CD4-positive, alpha-beta T cell treated with Interleukin-12 subunit alpha and Interleukin-12 subunit beta, for 1 hour (primary cell): ENCODE measurements around the gene WDR90.

ENCODE experiments used
- DNase-seq: peaks from one replicate; pipeline ENCODE4 v3.0.0-alpha.2; 2020

The WDR90 gene

DNA sequence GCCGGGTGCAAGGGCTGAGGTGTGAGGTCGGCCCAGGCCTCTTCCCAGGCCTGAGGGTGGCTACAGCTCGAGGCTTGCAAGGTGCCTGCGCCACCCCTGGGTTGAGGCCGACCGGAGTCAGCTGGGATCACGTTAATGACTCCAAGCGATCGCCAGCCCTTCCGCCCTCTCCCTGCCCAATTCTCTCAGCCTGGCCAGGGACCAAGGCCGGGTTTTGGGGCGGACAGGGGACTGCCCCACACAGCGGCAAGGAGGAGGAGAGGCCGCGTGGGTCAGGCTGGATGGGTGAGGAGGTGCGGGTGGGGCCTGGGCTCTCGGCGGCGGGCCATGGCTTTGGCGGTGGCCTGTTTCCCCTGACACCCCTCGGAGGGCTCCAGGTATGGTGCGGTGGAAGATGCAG is 44.2 kb downstream of the WDR90 start:
- no peak for DNase-seq

DNA sequence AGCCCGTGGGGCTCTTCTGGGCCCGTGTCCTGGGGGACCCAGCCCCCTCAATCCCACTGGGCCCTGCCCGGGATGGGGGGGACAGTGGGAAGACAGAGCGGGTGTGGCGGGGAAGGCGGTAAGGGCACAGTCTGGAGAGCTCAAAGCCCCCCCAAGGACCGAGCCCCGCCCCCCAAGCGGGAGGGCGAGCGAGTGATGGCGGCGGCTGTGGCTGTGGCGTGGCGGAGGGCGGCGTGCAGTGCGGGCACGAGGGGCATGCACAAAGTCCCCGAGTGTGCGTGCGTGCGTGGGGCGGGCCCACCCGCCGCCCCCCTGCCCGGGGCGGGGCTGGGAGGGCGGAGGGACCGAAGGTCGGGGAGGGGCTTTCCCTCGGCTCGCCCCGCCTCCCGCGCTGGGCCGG is 44.6 kb downstream of the WDR90 start:
- no peak for DNase-seq

DNA sequence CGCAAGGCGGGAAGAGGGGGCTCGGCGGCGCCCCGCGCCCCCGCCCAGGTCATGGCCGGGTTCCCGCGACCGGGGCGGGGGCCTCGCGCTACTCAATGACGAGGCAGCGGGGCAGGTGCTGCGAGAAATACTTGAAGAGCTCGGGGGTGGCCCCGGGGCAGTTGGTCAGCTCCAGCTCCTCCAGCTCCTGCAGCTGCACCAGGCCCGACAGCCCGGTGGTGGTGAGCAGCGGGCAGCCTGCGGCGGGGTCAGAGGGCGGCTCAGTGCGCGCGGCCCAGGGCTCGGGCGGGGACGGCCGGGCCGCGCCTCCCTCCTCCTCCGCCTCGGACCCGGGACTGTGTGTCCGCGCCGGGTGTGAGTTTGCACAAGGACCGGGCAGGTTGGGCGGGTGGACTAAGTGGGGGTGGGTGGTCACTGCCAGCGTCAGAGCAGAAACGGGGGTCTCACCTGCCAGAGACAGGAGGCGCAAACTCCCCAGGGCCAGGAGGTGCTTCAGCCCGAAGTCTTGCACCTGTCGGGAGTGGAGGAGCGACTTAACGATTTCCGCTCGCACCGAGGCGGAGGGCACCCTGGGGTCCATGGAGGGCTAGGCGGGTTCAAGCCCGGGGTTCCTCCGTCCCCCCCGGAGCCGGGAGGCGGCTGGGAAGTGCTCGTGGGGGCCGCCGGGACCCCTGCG is 45.2 kb downstream of the WDR90 start:
- DNase-seq: no peak

DNA sequence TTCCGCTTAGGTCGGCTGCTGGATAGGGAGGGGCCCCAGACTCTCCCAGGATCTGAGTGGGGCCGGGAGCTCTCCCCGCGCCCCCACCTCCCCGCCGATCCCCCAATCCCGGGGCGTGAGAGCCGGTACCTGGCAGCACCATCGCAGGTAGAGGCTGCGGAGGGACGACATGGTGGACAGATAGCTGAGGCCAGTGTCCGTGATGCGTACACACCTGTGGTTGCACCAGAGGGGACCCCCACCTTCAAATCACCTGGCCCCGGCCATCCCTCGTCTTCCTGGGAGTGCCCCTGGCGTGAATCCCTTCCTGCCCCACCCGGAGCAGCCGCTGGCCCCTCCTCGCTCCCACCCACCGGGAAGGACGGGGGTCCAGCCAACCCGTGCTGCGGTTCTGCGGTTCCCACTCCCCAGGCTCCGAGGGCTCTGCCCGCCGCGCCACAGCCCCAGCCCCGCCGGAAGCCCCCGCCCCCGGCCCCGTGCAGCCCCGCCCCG is 45.7 kb downstream of the WDR90 start:
- no peak for DNase-seq

DNA sequence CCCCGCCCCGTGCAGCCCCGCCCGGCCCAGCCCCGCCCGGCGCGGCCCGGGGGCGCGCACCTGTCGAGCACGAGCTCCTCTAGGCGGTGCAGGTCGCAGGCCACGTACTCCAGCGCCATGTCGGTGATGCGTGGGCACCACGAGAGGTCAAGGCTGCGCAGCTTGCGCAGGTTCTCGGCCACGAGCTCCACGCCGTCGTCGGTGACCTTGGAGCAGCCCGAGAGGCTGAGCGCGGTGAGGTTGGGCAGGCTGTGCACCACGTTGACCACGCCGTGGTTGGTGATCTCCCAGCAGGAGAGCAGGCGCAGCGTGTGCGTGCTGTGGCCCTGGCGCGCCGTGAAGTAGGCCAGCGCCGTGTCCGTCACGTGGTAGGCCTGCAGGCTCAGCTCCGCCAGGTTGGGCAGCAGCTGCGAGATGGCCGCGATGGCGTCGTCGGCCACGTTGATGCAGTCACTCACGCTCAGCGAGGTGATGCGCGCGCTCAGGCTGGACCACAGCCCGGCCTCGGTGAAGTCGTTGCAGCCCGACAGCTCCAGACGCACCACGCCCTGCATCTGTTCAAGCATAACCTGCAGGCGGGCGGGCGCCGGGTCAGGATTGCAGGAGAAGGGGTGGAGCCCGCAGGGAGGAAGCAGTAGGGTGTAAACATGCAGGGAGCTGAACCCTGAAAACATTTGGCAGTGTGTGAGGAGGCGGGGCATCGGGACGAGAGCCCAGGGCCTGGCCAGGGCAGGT is 46.4 kb downstream of the WDR90 start:
- peak; percentile 78 for DNase-seq

DNA sequence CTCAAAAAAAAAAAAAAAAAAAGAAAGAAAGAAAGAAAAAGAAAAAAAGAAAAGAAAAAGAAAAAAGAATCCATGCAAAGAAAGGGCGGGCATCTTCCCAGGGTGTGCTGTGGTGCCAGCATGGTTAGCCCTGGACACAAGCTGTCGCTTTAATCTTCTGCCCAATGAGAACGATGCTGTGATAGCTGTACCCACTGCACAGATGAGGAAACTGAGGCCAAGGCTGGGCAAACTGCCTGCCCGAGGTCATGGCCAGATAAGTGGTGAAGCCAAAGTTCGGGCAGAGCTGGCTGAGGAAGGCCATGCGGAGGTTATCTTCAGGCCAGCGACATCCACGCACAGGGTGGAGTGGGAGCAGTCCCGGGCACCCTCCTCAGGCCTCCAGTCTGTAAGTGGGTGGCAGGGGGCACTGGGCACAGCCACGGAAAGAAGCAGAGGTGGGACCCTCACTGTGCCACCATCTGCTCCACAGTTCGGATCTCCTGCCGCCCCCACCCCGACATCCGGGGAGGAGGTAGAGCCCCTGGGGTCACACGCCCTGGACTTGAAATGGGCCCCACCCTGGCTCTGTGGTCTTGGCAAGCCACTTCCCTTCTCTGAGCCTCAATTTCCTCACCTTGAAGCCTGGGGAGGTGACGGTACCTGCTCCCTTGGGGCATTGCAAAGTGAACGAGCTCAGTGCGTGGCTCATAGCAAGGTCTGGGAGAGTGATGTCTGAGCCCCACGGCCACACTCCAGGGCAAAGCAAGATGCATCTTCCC is 49.9 kb downstream of the WDR90 start:
- DNase-seq: no peak

DNA sequence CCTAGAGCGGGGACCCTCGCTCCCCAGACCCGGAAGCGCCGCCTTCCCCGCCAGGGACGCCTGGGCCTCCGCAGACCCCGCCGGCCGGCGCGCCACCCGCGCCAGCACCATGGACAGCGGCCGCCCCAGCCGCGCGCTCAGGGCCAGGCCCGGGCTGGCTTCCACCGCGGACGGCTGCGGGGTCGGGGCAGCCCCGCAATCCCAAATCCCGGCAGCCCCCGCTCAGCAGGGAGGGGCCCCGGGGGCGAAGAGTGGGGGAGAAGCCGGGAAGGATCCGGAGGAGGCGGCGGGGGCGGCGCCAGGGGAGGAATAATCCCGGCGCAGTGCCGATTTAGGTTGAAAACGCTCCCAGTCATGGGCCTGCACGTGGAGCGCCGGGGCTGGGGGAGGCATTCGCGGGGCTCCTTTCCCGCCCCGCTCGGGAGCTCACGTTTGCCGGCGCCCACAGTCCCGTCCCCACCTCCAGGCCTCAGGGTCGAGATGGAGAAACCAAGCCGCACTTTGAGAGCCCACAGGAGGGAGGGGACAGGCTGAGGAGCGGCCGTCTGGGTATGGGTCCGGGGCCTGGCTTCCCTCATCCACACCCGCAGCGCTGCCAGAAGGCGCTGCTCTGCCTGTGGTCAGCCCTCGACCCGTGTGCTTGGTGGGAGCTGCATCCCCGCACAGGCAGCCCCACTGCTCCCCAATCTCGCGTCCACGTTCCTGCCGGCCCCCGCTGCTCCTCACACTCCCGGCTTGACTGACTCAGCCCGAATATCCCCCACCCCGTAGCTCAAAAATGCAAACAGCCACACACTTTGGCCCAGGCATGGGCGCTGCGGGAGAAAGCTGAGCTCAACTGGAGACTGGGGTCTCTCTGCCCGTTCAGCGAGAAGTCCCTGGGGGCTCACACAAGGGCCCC is 51.8 kb downstream of the WDR90 start:
- DNase-seq: peak; percentile 61

DNA sequence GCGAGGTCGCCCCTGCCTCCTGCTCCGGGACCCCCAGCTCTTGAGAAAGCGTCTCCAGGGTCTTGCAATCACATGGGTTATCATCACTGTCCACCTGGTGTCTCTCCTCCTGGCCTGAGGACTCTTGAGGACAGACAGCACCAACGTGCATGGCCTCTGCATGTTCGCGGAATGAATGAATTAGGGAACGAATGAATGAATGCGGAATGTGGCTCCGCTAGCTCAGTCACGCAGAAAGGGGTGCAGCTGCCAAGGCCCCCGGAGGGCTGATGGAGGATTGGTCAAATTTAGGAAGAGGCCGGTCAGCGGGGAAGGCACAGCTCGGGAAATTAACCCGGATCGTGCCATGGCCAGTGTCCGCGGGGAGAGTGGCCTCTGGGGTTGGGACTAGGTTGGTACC is 53.2 kb downstream of the WDR90 start:
- DNase-seq: no peak

DNA sequence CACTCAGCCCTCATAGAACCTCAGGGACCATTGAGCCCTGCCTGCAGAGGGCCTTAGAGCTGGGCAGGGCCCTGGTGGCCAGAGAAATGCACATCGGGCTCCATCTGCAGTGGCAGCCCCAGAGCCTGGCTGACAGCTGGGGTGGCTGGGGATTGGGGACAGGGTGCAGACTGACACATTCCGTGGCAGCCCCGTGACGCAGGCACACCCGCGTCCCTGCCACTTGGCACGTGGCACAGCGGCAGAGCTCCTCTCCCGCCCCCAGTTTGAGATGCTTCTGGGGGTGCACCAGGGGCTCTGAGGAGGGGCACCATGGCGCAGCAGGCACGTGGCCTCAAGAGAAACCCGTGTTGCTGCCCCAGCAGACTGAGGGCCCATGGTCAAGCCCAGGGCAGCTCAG is 54.2 kb downstream of the WDR90 start:
- no peak for DNase-seq

DNA sequence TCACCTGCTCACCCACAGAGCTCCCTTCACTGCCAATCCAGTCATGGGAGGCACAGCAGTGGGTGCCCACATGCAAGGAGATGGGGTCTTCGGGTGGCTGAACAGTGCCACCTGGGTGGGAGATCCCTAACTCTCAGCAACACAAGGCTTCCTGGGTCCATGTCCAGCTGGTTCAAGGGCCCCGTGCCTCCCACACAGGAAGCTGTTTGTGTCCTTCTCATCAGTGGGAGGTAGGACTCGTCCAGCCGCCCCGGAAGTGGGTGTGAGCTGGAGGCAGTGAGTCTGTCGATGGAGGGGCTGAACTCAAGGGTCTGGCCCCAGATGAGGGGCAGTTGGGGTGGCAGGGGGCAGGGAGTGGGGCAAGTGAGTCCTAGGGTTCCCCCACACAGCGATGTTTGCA is 54.9 kb downstream of the WDR90 start:
- DNase-seq: no peak

DNA sequence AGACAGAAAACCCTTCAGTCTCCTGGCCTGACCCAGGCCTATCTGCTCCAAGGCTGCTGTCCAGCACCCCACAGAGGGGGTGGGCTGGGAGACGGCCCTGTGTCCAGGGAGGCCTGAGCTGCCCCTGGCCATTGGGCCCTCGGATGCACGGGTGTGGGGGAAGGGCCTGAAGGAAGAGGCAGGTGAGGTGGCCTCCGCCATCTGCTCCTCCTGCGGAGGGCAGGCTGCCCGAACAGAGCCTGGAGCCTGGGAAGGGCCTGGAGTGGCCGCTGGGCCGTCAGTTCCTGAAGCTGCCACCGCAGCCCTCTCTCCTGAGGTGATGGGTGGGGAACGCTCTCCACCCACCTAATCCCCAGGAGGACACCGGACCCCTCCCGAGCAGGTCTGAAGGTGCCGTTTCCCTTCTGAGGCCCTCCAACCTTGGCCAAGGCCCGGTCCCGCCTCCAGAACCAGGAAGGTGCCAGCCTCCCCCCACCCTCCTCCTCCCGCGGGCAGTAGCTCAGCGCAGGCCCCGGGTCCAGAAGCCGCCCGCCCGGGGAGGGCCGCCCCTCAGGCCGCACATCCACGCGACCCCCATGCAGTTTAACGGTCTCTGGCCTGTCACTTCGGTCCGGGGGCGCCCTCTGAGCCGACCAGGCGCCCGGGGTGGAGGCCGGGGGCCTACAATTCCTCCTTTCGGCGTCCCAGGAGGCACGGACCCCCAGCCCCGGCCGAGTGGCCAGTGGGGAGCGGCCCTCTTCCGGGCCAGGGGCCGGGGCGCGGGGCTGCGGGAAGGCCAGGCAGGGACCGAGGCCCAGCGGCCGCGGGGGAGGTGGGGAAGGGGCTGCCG is 55.6 kb downstream of the WDR90 start:
- no peak for DNase-seq

DNA sequence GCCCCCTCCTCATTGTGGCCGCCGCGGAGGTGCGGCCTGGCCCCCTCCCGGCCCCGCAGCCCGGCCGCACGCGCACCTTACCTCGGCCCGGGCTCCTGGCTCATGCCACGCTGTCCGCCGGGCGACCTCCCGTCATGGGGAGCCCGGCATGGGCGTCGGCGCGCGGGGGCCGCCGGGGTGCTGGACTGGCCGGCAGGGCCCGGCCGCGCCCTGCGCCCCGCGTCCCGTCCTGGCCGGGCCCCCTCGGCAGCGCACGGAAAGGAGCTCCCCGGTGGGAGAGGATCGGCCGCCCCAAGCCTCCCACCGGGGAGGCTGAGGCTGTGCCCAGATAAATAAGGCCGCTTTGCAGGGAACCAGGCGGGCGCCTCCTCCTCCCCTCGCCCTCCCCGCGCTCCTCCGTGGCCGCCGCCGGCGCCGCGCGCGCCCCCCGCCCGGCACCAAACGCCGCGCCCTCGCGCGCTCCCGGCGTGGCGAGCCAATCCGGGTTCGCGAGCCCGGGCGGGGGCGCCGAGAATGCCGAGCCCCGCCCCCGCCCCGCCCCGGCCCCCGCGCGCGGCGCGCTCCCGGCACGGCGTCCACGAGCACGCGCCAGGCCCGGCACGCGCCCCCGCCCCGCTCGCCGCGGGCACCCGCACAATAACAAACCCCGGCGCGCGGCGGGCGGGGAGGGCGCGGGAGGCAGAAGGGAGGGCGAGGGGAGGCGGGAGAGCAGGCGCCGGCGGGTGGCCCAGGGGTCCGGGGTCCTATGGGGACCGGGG is 56.4 kb downstream of the WDR90 start, which contains the start of gene FBXL16:
Gene FBXL16, minus strand, starts transcription at position 371 of the 758 bp plus-strand sequence. CDS start 8,396 bp downstream, outside the sequence.
- DNase-seq: no peak

DNA sequence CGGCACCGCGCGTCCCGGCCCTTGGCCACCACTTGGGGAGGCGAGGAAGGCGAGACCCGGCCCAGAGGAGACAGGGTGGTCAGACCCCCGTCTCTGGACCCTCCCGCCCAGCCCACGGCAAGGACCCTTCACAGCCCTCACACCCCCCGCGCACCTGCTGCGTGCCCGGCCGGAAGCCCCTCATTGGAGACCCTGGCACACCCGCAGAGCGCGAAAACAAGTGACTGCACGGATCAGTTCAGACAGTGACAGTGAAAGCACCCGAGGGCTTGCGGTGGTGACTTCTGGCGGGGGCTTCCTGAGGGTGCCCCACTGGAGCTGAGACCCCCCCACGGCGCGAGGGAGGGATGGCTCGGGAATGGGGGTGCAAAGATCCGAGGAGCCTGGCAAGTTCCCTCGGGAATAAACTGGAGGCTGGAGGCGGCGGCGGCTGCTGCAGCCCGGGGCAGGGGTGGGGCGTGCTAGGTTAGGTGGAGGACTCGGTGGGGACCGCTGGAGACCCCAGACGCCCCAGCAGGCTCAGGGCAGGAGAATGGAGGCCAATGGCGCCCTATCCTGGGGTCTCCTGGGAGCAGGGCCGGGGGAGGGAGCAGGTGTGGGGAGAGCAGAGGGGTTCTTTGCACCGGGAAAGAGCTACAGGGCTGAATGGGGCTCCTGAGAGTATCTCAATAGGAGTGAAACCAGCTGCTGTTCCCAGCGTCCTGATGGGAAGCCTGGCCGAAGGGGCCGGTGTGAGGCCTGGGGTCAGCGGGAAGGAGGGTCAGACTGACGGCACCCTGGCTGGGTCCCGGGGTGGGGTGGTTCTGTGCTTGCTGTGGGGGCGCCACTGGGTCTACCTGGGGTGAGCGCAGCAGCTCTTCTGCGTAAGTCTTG is 57.3 kb downstream of the WDR90 start:
- DNase-seq: no peak

DNA sequence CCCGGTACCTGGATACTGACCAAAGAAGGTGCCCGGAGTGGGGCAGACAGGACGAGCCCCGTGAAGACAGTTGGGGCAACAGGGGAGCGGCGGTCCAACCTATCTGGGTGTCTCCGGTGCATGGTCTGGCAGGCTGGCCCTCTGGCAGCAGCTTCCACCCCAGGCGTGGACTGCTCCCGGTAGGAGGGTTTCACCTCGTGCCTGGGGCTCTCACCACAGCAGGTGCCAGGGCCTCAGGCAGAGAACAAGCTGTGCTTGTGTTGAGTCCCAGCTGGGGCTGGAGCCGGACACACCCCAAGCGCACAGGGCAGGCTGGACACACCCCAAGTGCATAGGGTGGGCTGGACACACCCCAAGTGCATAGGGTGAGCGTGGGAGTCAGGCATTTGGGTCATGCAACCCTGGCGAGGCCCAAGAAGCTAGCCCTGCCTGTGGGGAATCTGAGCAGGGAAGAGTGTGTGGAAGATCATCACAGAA is 57.9 kb downstream of the WDR90 start:
- no peak for DNase-seq

DNA sequence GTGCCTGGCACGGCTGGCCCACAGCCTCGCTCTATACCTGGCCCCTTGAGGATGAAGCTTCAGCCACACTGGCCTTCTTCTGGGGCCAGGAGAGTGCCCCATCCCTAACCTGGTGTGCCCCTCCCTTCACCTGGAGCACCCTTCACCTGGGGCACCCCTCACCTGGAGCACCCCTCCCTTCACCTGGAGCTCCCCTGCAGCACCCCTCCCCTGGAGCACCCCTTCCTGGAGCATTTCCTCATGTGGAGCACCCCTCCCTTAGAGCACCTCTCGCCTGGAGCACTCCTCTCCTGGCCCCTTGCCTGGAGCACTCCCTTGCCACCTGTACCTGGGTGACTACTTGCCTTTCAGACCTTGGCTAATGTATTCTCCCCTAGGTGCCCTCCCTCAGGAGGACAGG is 58.9 kb downstream of the WDR90 start:
- DNase-seq: no peak

DNA sequence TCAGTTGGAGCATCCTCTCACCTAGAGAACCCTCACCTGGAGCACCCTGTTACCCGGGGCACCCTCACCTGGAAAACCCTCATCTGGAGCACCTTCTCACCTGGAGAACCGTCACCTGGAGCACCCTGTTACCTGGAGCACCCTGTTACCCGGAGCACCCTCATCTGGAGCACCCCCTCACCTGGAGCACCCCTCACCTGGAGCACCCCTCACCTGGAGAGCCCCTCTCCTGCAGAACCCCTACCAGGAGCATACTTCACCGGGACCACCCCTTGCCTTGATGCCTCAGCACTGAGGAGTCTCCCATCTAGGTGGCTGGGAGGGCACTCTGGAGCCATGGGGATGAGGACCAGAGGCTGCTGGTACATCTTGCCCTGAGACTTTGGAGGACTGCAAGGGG is 59.8 kb downstream of the WDR90 start:
- DNase-seq: no peak

DNA sequence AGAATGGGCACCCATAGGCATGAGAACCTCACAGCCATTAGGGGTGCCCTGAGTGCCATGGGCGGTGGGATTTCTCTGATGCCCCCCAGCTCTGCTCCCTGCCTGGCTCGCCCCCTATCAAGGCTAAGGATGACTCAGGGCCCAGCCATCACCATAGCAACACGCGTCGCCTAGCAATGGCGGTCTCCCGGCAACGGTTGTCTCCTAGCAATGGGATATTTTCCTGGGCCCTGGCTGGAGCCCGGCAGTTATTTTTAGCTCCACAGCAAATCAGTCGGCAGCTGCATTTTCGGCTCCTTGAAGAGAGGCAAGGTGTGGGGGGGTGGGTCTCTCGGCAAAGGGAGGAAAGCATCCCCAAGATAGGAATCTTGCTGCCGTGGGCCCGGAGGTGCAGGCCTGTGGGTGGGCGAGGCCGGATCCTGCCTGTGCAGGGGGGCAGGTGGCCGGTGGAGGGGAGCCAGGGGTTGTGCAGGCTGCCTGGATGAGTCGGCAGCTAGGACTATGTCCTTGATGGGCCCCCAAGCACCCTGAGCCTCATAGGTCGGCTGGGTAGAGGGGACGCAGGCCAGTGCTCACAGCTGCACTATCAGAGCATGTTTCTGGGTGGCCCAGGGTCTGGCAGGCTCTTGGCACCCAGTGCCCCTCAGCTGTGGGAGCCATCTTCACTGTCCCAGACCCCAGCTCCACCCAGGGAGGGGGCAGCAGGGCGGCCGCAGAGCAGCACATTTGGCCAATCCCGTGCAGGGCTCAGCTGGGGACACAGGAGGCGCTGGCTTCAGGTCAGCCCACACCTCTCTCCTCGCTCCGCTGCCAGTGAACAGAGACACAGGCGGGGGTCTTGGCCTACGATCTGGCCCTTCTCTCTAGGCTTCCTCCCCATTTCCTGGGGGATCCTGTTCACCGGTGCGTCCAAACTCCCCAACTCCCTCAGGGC is 60.7 kb downstream of the WDR90 start:
- DNase-seq: no peak

DNA sequence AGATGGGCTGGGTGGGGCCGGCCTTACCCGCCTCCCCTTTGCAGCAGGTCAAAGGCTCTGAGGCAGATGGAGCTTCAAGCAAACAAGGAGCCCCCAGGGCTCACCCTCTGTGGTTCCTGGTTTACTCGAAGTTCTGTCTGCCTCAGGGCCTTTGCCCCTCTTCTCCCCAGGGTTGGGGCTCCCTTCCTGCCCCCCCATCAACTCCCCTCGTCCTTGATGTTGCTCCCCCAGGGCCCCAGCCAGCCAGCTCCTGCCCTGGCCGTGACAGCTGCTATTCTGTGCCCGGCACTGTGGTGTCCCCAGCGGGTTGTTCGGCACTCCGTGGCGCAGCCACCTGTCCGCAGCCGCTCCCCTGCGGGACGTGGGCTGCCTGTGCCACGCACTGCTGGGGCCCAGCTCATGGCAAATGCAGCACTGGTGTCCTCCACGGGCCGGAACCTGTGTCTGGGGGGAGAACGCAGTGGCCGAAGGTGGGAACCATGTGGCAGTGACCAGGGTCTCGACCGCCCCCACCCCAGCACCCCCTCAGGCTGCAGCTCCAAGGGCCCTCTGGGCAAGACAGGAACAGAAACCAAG is 61.4 kb downstream of the WDR90 start:
- DNase-seq: no peak
